Progenitor cell of endocrine pancreas (in vitro differentiated cells): ENCODE results near the gene GPR135. TPM values are rescaled to one million over a fixed set of nuclear protein-coding genes. Genes with fewer than 3 reads are reported as not detected.

Source experiments
- DNase-seq: peaks from one replicate; pipeline ENCODE4 v3.0.0; 2021; ENCODE audit warnings: low spot score; ENCODE audit not compliant: unreplicated experiment
- H3K27ac Mint-ChIP-seq: 2 replicates; pipeline ENCODE4 v1.8.0; 2021; ENCODE audit warnings: mild to moderate bottlenecking, moderate library complexity, mixed read lengths
- H3K27me3 Mint-ChIP-seq: 2 replicates; pipeline ENCODE4 v1.8.0; 2021; ENCODE audit warnings: mixed read lengths
- H3K36me3 Mint-ChIP-seq: 2 replicates; pipeline ENCODE4 v1.8.0; 2022; ENCODE audit warnings: mixed read lengths; ENCODE audit not compliant: insufficient read depth
- H3K4me1 Mint-ChIP-seq: 2 replicates; pipeline ENCODE4 v1.8.0; 2021; ENCODE audit warnings: low read depth, mixed read lengths
- H3K4me3 Mint-ChIP-seq: 2 replicates; pipeline ENCODE4 v1.8.0; 2021; ENCODE audit warnings: low read depth, mild to moderate bottlenecking, moderate library complexity, mixed read lengths
- H3K9me3 Mint-ChIP-seq: 2 replicates; pipeline ENCODE4 v1.8.0; 2021; ENCODE audit warnings: low read depth, mixed read lengths
- total RNA-seq: library from RNA; stranded (reverse); gene quantifications from 2 replicates; pipeline ENCODE4 v1.2.1, GENCODE V29; 2021
- TF ChIP-seq, protein P1 (sequence below): fragments of 200-600 bp; sonication (generic); IDR thresholded peaks from one replicate; pipeline ENCODE4 v1.5.0; 2021; ENCODE audit warnings: antibody characterized with exemption, mild to moderate bottlenecking; ENCODE audit not compliant: unreplicated experiment

Gene GPR135
- total RNA-seq, 1 donor from 2014 or later: 3.0 TPM

DNA sequence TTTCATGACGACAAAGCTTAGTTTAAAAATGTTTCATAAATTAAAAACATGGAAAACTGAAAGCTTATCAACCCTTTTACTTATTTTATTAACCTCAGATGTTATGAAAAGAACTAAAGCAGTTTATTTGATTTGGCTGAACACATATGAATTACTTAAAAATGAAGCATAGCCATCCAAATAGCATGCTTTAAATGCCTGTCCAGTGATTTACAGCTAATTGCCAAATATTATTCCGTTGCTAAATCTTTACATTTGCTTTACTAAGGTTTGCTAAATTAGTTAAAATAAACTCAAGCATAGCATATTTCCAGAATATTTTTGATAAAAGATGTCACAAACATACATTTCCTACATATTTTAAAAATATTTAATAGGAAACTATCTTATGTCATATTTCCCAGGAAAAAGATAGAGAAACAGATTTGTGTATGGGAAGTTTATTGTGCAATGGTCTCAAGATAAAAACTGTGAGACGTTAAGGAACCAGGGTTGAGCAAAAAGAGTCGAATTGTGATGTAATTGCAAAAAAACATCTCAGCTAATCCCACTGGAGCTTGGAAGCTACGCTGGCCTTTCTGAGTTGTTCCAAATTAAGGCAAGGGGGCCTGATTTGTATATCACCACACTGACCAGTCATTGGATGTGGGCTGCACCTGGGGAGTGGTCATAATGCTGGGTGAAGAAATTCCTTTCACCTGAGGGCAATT, 25.8 kb downstream of the GPR135 start:
- Mint-ChIP-seq H3K9me3 (peaks cover 6% of the 10 kb centered on the region), H3K27me3 (no peaks in the 10 kb centered on the region), H3K4me3 (no peak overlapping the region), H3K36me3 (no peaks in the 10 kb centered on the region), H3K27ac (no peak overlapping the region), H3K4me1 (peaks cover 7% of the 10 kb centered on the region)
- TF ChIP-seq, protein P1, sequence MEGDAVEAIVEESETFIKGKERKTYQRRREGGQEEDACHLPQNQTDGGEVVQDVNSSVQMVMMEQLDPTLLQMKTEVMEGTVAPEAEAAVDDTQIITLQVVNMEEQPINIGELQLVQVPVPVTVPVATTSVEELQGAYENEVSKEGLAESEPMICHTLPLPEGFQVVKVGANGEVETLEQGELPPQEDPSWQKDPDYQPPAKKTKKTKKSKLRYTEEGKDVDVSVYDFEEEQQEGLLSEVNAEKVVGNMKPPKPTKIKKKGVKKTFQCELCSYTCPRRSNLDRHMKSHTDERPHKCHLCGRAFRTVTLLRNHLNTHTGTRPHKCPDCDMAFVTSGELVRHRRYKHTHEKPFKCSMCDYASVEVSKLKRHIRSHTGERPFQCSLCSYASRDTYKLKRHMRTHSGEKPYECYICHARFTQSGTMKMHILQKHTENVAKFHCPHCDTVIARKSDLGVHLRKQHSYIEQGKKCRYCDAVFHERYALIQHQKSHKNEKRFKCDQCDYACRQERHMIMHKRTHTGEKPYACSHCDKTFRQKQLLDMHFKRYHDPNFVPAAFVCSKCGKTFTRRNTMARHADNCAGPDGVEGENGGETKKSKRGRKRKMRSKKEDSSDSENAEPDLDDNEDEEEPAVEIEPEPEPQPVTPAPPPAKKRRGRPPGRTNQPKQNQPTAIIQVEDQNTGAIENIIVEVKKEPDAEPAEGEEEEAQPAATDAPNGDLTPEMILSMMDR: no peak
- no peak for DNase-seq

DNA sequence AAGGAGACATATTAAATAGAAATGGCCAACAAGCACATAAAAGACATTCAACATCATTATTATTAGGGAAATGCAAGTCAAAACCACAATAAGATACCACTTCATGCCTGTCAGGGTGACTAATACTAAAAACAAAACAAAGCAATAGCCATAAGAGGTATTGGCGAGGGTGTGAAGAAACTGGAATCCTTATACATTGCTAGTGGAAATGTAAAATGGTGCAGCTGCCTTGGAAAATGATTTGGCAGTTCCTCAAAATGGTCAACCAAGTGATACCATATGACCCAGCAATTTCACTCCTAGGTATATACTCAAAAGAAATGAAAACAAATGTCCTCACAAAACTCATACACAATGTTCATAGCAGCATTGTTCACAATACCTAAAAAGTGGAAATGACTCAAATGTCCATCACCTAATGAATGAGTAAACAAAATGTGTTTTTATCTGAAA, 27.0 kb downstream of the GPR135 start:
- Mint-ChIP-seq H3K36me3 (no peaks in the 10 kb centered on the region), H3K4me3 (no peak overlapping the region), H3K27ac (no peak overlapping the region), H3K4me1 (peaks cover 7% of the 10 kb centered on the region), H3K9me3 (peaks cover 6% of the 10 kb centered on the region), H3K27me3 (no peaks in the 10 kb centered on the region)
- DNase-seq: no peak
- TF ChIP-seq, protein P1: no peak

DNA sequence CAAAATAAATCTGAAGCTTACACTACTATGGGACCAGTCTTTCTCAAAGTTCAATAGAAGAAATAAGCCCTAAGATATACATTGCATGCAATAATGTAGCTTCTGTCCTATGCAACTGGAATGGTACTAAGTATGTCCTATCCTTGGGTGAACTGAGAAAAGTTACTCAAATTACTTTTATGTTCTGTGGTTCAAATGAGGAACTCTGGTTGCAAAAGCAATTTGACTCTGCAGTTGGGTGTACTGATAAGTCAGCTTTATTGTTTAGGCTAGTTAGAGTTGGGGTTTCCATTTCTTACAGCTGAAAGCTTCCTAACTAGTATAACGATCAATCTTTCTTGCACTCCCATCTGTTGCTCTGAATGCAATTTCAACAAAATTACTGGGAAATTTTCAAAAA, 29.2 kb downstream of the GPR135 start:
- TF ChIP-seq, protein P1: no peak

DNA sequence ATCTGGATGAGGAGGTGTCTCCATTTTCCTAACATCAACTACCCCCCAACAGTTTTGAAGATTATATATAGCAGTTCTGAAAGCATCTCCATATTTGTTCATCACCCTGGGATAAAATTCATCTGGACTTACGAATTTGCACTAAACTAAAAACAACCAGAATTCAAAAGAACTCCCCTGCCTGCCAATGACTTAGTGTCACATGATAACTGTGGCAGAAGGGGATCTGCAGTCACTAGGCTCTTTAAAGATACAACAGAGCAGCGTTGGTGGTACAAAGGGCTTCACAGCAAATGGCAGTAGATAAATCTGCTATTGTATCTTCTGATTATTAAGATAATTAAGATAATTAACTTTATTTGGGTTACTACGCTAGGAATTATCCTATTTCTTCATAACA, 30.1 kb downstream of the GPR135 start:
- Mint-ChIP-seq H3K27me3 (no peaks in the 10 kb centered on the region), H3K9me3 (peaks cover 6% of the 10 kb centered on the region), H3K4me1 (peaks cover 1% of the 10 kb centered on the region), H3K27ac (no peak overlapping the region), H3K4me3 (no peak overlapping the region), H3K36me3 (no peaks in the 10 kb centered on the region)
- no peak for DNase-seq
- TF ChIP-seq, protein P1: no peak

More for the DNA sequence above, 29.2 kb downstream of the GPR135 start:
- H3K27me3 Mint-ChIP-seq: no peaks in the 10 kb centered on the region
- no peaks in the 10 kb centered on the region for H3K36me3 Mint-ChIP-seq
- peaks cover 6% of the 10 kb centered on the region for H3K9me3 Mint-ChIP-seq
- no peak overlapping the region for H3K27ac Mint-ChIP-seq
- H3K4me3 Mint-ChIP-seq: no peak overlapping the region
- peaks cover 5% of the 10 kb centered on the region for H3K4me1 Mint-ChIP-seq
- DNase-seq: no peak

DNA sequence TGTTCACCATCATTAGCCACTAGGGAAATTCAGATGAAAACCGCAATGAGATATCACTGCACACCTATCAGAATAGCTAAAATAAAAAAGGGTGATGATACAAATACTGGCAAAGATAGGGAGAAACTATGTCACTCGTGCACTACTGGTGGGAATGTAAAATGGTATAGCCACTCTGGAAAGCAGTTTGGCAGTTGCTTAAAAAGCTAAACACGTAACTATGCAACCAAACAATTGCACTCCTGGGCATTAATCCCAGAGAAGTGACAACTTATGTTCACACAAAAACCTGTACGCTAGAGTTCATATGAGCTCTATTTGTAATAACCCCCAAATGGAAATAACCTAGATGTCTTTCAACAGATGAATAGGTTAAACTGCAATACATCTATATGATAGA, 35.4 kb downstream of the GPR135 start:
- H3K4me1 Mint-ChIP-seq: no peaks in the 10 kb centered on the region
- H3K36me3 Mint-ChIP-seq: no peaks in the 10 kb centered on the region
- no peaks in the 10 kb centered on the region for H3K9me3 Mint-ChIP-seq
- no peak for DNase-seq
- peaks cover 6% of the 10 kb centered on the region for H3K27me3 Mint-ChIP-seq
- TF ChIP-seq, protein P1: no peak
- H3K4me3 Mint-ChIP-seq: no peak overlapping the region
- no peak overlapping the region for H3K27ac Mint-ChIP-seq
